Activated CD8-positive, alpha-beta memory T cell treated with anti-CD3 and anti-CD28 coated beads, Interleukin-2, amount 10 ng/mL, durations not matched to agents 7 days and 5 days (primary cell): ENCODE measurements around the gene P4HB. TPM values are rescaled to one million over a fixed set of nuclear protein-coding genes. Genes with fewer than 3 reads are reported as not detected.

Experiments
- ATAC-seq: fragments of 150-1000 bp; cut with Tn5 transposase; one replicate; pipeline ENCODE4 v1.10.0; 2021; ENCODE audit warnings: moderate library complexity
- CTCF ChIA-PET: fragments of 350-600 bp; sonication (Branson Sonifier 250); formaldehyde crosslinking; loops from one replicate; lab custom pipeline; 2021; ENCODE audit warnings: antibody characterized with exemption; lab: Charles Lee
- DNase-seq: peaks from one replicate; pipeline ENCODE4 v3.0.0-alpha.2; 2020
- H3K27ac Mint-ChIP-seq: one replicate; pipeline ENCODE4 v1.8.0; 2021; ENCODE audit warnings: mild to moderate bottlenecking, mixed read lengths
- H3K27me3 Mint-ChIP-seq: one replicate; pipeline ENCODE4 v1.8.0; 2021; ENCODE audit warnings: mixed read lengths
- H3K36me3 Mint-ChIP-seq: one replicate; pipeline ENCODE4 v1.8.0; 2021; ENCODE audit warnings: mild to moderate bottlenecking, mixed read lengths
- H3K4me1 Mint-ChIP-seq: one replicate; pipeline ENCODE4 v1.8.0; 2021; ENCODE audit warnings: mixed read lengths
- H3K4me3 Mint-ChIP-seq: one replicate; pipeline ENCODE4 v1.8.0; 2021; ENCODE audit warnings: mild to moderate bottlenecking, moderate library complexity, mixed read lengths
- H3K9me3 Mint-ChIP-seq: one replicate; pipeline ENCODE4 v1.8.0; 2022; ENCODE audit warnings: low read depth, mixed read lengths
- total RNA-seq, 2 experiments: library from RNA; stranded (reverse); gene quantifications; one replicate each; pipeline ENCODE4 v1.2.3, GENCODE V29; 2021

The P4HB gene
- total RNA-seq, 2 experiments from 2014 or later: 333 to 416 TPM

DNA sequence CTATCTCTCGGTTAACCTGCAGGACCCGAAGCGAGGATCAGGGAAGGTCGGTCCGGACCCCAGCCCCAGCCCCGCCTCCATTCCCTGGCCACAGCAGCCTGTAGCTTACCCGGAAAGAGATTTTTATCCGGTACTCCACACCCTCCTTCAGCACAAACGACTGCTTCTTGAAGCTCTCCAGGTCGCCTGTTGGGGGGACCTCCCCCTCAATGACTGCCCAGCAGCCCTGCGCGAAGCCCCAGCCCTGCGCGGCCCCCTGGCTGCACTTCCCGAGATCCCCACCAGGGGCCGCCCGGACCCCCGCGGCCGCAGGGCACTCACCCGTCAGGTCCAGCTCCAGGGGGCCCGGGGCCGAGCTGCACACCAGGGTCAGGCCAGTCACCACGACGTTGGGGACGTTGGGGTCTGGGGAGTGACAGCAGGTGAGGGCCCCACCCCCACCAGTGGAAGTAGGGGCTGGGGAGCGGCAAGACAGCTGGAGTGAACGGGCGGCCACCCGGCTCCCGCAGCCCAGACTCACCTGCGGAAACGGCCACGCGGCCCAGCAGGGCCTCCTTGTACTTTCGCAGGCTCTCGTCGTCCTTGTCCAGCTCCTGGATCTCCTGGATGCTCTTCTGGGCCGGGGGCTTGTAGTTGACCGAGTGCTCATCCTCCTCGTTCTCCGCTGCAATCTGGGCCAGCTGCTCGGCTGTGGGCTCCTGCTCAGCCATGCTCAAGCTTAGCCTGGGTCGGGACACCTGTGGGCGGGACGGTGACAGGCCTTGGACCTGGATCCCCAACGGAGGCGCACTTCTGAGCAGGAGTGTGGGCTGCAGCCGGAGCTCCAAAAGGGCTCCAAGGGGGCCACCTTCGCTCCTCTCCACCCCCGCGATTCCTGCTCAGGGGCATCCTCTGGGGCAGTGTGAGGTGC lies 9.1 kb upstream of the P4HB start:
- no peak for ATAC-seq
- Mint-ChIP-seq H3K4me3 (peak overlapping the region; percentile 85), H3K27ac (peak overlapping the region; percentile 91), H3K9me3 (no peaks in the 10 kb centered on the region), H3K36me3 (peaks cover 22% of the 10 kb centered on the region), H3K27me3 (no peaks in the 10 kb centered on the region), H3K4me1 (peaks cover 40% of the 10 kb centered on the region)
- CTCF ChIA-PET: interaction anchor here (0.5 to 3.4 kb wide), 15 partner anchors 8 to 153 kb away, joined by 3 to 16 read pairs (median 4); partner anchors contain the start of genes ALYREF, ANAPC11, CENPX and LRRC45
- peak; percentile 62 for DNase-seq

DNA sequence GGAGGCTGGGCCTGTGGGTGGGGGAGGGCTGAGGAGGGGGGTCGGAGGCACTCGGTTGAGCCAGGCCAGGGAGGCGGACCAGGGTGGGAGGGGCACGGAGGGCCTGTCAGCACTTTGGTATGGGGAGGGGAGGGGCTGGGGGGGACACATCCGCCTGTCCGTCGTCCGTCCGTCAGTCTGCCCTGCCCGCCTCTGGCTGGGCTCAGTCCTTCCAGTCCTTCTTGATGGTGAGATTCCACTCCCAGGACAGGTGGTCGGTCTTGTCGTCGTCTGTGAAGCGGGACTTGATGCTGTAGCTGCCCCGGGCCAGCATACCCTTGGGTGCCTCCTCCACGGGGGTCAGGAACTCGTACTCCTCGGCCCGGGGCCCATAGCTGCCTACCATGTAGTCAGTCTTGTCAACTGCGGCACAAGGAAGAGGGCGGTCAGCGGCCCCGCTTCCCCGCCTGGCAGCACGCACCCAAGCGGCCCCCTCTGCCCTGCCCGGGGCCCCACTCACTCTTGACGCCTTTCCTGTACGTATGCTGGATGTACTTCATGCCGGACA lies 8.4 kb upstream of the P4HB start:
- CTCF ChIA-PET: interaction anchor here (0.6 to 3.4 kb wide), 11 partner anchors 8 to 151 kb away, joined by 3 to 16 read pairs (median 6); partner anchors contain the start of genes ANAPC11, MAFG, P4HB and SIRT7
- Mint-ChIP-seq H3K36me3 (peaks cover 22% of the 10 kb centered on the region), H3K9me3 (no peaks in the 10 kb centered on the region), H3K27ac (peak overlapping the region; percentile 91), H3K4me3 (no peak overlapping the region), H3K27me3 (no peaks in the 10 kb centered on the region), H3K4me1 (peaks cover 42% of the 10 kb centered on the region)
- ATAC-seq: no peak
- peak; percentile 48 for DNase-seq

GRCh38 chr17:81867991-81868673 lies 7.8 kb upstream of the P4HB start:
- Mint-ChIP-seq H3K27ac (peak overlapping the region; percentile 57), H3K27me3 (no peaks in the 10 kb centered on the region), H3K36me3 (peaks cover 24% of the 10 kb centered on the region), H3K4me1 (peaks cover 46% of the 10 kb centered on the region), H3K9me3 (no peaks in the 10 kb centered on the region), H3K4me3 (no peak overlapping the region)
- CTCF ChIA-PET: interaction anchor here (1.5 to 3.4 kb wide), 4 partner anchors 9 to 49 kb away, joined by 4 to 16 read pairs (median 6); partner anchors contain the start of genes ANAPC11 and SIRT7
- ATAC-seq: no peak
- no peak for DNase-seq

DNA sequence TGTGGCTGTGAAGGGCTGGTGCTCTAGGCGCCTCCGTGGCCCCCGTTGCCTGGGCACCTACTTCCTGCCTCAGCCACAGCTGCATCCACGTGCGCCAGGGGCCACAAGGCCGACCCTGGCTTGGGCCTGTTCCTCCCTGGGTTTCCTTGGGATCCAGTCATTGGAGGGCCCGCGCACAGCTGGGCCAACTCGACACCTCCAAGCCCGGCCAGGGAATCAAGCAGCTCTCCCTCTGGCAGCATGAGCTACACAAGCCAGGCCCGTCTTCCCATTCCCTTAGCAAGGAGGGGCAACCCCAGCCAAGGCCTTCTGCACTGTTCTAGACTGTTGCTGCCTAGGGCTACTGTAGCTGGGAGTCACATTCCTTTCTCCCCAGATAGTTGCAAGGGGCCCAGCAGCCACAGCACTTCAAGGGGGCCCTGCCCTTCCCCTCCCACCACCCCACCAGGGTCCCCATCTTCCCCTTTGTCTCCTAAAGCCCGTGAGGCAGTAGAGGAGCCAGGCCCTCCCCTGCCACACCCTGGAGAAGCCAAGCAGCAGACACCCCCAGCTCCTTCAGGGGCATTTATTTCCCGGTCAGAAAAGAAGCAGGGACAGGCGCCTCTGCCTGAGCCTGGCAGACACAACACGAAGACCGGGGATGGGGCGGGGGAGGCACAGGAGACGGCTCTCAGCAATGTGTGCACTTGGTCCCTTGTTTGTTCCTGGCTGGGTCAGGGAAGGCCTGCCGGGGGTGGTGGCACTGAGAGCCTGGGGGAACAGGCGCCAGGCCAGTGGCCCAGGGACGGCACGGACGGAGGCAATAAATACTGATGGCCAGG lies 7.0 kb upstream of the P4HB start:
- DNase-seq (peak; percentile 49), ATAC-seq (no peak)
- no peaks in the 10 kb centered on the region for H3K9me3 Mint-ChIP-seq
- CTCF ChIA-PET: no interaction called here
- peaks cover 28% of the 10 kb centered on the region for H3K36me3 Mint-ChIP-seq
- H3K27me3 Mint-ChIP-seq: no peaks in the 10 kb centered on the region
- peak overlapping the region; percentile 73 for H3K27ac Mint-ChIP-seq
- H3K4me1 Mint-ChIP-seq: peaks cover 48% of the 10 kb centered on the region
- no peak overlapping the region for H3K4me3 Mint-ChIP-seq

DNA sequence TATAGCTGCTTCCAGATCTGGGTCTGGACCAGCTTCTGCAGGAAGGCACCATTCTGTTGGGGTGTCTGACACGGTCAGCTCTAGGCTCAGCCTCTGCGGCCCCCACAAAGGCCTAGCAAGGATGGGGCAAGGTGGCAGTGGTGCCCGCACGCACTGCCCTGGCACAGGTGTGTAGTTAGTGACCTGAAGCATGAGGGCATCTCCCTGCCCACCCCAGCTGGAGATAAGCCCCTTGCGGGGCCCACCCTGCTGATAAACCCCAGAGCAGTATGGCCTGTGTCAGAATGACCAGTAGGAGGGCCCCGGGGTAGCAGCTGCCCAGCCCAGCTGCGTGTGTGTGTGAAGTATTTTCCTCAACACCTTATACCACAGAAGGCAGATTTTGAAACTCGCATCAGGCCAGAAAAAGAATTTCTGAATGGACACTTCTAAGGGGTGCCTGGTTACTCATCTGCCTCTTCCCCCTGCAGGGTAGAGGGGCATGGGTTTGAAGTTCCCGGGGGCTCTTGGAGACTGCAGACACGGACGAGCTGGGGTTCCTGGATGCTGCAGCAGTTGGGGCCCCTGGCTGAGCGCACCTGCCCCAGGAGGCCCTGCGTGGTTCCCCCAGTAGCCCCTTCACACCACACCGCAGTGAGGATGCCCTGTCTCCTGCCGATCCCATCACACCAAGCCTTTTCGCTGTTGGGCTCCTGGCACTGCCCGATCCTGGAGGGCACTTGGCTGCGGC lies 6.3 kb upstream of the P4HB start:
- Mint-ChIP-seq H3K4me3 (no peak overlapping the region), H3K9me3 (no peaks in the 10 kb centered on the region), H3K36me3 (peaks cover 28% of the 10 kb centered on the region), H3K27me3 (no peaks in the 10 kb centered on the region), H3K4me1 (peaks cover 48% of the 10 kb centered on the region), H3K27ac (peak overlapping the region; percentile 73)
- DNase-seq: no peak
- ATAC-seq: no peak
- CTCF ChIA-PET: no interaction called here

DNA sequence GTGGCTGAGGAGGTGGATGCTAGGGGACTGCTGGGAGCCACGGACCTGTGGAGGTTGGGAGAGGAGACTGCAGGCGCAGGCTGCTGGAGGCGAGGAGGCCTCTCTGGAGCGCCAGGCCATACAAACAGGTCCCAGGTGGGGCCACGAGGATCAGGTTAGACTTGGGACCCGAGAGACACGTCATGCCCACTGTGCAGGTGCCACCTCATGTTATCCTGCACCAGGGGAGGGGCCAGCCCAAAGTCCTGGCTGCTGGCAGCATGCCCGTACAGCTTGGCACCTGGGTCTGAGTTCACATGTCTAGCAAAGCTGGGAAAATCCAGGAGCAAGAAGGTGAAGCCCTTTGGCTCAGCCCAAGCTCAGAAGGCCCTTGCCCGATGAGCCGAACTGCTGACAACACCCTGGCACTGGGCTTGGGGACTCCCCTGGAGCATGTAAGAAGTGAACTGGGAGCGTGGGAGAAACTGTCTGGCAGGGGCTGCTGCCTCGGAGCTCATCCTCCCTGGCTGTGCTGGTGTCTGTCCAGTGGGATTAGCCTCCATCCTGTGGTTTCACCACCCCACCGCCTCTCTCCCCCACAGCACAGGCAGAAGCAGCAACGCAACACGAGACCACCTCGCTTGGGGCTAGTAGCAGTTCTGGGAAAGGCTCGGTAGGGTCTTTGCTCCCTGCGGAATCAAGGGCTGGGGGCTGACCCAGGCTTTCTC lies 5.6 kb upstream of the P4HB start:
- peaks cover 26% of the 10 kb centered on the region for H3K36me3 Mint-ChIP-seq

GRCh38 chr17:81865358-81865732 lies 5.0 kb upstream of the P4HB start:
- no peak overlapping the region for H3K4me3 Mint-ChIP-seq
- peaks cover 28% of the 10 kb centered on the region for H3K36me3 Mint-ChIP-seq

More for the DNA sequence above, 5.6 kb upstream of the P4HB start:
- DNase-seq (no peak), ATAC-seq (no peak)
- CTCF ChIA-PET: no interaction called here
- Mint-ChIP-seq H3K9me3 (no peaks in the 10 kb centered on the region), H3K27me3 (no peaks in the 10 kb centered on the region), H3K4me3 (no peak overlapping the region), H3K27ac (no peak overlapping the region), H3K4me1 (peaks cover 50% of the 10 kb centered on the region)

DNA sequence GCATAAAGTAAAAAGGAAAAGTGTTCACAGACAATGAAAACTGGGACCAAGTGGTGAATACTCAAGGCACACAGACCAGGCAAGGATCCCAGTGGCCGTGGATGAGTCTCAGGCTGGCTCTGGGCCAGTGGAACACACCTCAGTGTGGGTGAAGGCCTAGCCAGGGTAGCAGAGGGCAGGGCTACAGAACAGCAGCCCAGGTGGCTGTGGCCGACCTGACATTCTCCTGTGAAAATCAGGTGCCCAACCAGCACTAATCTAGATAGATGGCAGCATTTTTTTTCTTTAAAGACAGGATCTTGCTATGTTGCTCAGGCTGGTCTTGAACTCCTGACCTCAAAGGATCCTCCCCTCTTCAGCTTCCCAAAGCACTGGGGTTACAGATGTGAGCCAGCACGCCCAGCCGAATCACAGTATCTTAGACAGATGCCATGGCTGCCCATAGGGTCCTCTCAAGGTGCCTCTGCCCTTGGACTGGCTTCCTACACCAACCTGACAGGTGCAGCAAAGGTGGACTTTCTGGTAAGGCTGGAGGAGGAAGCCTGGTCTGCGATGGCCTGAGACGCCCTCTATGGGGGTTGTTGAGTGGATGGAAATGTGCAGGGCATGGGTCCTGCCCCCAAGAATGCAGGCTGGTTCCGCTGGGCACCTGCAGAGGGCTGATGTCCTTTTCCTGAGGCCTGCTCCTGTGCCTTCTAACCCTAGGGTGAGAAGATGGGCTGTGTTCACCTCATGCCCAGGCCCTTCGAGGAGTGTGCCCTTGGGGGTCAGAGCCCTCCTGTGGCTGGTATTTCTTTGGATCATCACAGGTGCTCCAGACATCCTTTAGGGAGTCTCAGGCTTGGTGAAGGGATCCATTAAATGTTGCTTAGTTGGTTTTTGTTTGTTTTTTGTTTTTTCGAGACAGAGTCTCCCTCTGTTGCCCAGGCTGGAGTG lies 3.8 kb upstream of the P4HB start:
- Mint-ChIP-seq H3K27me3 (no peaks in the 10 kb centered on the region), H3K27ac (peak overlapping the region; percentile 54), H3K4me3 (no peak overlapping the region), H3K9me3 (no peaks in the 10 kb centered on the region), H3K36me3 (peaks cover 23% of the 10 kb centered on the region), H3K4me1 (peaks cover 50% of the 10 kb centered on the region)
- CTCF ChIA-PET: interaction anchor here (0.9 to 1.2 kb wide), 2 partner anchors 149 to 156 kb away, joined by 3 to 4 read pairs; no protein-coding TSS in a partner anchor
- ATAC-seq: no peak
- DNase-seq: no peak

More at GRCh38 chr17:81865358-81865732, 5.0 kb upstream of the P4HB start:
- CTCF ChIA-PET: interaction anchor here (0.9 kb wide), 1 partner anchor 155 kb away, joined by 3 read pairs; no protein-coding TSS in a partner anchor
- peaks cover 50% of the 10 kb centered on the region for H3K4me1 Mint-ChIP-seq
- no peak for ATAC-seq
- no peak for DNase-seq
- no peaks in the 10 kb centered on the region for H3K9me3 Mint-ChIP-seq
- no peaks in the 10 kb centered on the region for H3K27me3 Mint-ChIP-seq
- H3K27ac Mint-ChIP-seq: no peak overlapping the region

GRCh38 chr17:81863123-81863675 lies 2.9 kb upstream of the P4HB start:
- Mint-ChIP-seq H3K4me1 (peaks cover 55% of the 10 kb centered on the region), H3K9me3 (no peaks in the 10 kb centered on the region), H3K27ac (peak overlapping the region; percentile 22), H3K27me3 (no peaks in the 10 kb centered on the region), H3K4me3 (peak overlapping the region; percentile 55), H3K36me3 (peaks cover 26% of the 10 kb centered on the region)
- DNase-seq (no peak), ATAC-seq (no peak)
- CTCF ChIA-PET: interaction anchor here (1.2 kb wide), 1 partner anchor 149 kb away, joined by 4 read pairs; no protein-coding TSS in a partner anchor

- H3K9me3 Mint-ChIP-seq: no peaks in the 10 kb centered on the region
- peaks cover 33% of the 10 kb centered on the region for H3K36me3 Mint-ChIP-seq
- CTCF ChIA-PET: interaction anchor here (1.0 to 1.9 kb wide), 2 partner anchors 9 to 39 kb away, joined by 3 to 16 read pairs; partner anchors contain the start of gene ARHGDIA
- H3K27me3 Mint-ChIP-seq: no peaks in the 10 kb centered on the region
- peaks cover 50% of the 10 kb centered on the region for H3K4me1 Mint-ChIP-seq
- peak overlapping the region; percentile 94 for H3K27ac Mint-ChIP-seq
- DNase-seq (peak; percentile 100), ATAC-seq (peak; percentile 88)
- peak overlapping the region; percentile 94 for H3K4me3 Mint-ChIP-seq
Observed at GRCh38 chr17:81860756-81861568, 627 bp upstream of the P4HB start.
